Activated CD8-positive, alpha-beta memory T cell treated with anti-CD3 and anti-CD28 coated beads for 36 hours (primary cell): ENCODE data around the gene SYAP1. TPM values are rescaled to one million over a fixed set of nuclear protein-coding genes. Genes with fewer than 3 reads are reported as not detected.
"Not testable (repeated sequence)": the region's sequence is repeated elsewhere in the genome, so short reads cannot be mapped to it uniquely, and the experiment has no call there.

Experiments
- CTCF ChIA-PET: fragments of 350-600 bp; sonication (Branson Sonifier 250); formaldehyde crosslinking; loops from one replicate; lab custom pipeline; 2021; ENCODE audit warnings: antibody characterized with exemption; lab: Charles Lee
- POLR2A ChIA-PET: fragments of 350-600 bp; sonication (Branson Sonifier 250); formaldehyde crosslinking; loops from one replicate; lab custom pipeline; 2021; ENCODE audit warnings: antibody characterized with exemption; lab: Charles Lee
- total RNA-seq, 2 experiments: library from RNA; stranded (reverse); gene quantifications; one replicate each; pipeline ENCODE4 v1.2.3, GENCODE V29; 2021

Gene SYAP1, protein sequence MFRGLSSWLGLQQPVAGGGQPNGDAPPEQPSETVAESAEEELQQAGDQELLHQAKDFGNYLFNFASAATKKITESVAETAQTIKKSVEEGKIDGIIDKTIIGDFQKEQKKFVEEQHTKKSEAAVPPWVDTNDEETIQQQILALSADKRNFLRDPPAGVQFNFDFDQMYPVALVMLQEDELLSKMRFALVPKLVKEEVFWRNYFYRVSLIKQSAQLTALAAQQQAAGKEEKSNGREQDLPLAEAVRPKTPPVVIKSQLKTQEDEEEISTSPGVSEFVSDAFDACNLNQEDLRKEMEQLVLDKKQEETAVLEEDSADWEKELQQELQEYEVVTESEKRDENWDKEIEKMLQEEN
- total RNA-seq, result 10 to 100 TPM; 20.0 to 21.3 TPM

DNA sequence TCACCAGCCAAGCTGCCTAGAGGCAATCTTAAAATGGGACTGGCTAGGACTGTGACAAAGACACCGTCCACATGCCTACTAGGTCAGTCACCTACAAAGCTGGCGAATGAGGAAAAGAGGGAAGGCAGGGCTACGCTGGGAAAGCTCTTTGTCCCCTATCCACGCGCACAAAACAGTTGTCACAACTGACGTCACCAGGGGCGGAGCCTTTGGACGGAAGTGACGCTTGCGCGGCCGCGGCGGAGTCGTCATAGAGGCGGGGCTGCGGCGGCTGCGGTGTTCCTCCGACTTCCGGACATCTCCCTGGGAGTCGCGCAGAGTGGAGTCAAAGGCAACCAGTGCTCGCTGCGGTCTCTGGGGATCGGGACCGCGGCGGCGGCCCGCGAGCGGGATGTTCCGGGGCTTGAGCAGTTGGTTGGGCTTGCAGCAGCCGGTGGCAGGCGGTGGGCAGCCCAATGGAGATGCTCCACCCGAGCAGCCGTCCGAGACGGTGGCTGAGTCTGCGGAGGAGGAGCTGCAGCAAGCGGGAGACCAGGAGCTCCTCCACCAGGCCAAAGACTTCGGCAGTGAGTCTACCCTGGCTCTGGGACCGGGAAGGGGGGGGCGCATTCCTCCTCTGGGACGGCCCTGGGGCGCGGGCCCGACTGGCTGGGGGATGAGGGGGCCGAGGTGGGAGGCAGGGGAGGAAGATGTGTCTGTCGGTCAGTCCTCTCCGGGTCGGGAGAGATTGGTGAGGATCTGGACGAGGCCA is at the start of gene SYAP1:
TSS of gene SYAP1 (plus strand) at position 279 of the 751 bp plus-strand sequence. CDS start at position 392, 113 bp downstream.
- ChIA-PET CTCF (no interaction called here), POLR2A (interaction anchor here (0.7 to 1.0 kb wide), 2 partner anchors 70 to 148 kb away, joined by 4 read pairs; no protein-coding TSS in a partner anchor)

DNA sequence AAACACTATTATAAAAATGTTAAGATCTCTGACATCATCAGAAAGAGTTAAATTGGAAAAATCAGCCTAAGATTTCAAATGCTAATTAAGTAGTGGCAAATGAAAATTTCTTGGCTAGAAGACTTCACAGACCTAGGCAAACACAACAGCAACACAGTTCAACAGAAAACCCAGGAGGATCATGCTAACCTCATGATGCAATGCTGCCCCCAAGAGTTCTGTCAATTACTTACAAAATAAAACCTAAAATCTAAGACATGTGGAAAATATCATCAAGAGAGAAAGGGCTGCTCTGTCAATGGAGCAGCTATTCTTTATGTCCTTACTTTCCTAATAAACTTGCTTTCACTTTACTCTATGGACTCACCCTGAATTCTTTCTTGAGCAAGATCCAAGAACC is 48.4 kb upstream of the SYAP1 start:
- ChIA-PET CTCF (no interaction called here), POLR2A (no interaction called here)

DNA sequence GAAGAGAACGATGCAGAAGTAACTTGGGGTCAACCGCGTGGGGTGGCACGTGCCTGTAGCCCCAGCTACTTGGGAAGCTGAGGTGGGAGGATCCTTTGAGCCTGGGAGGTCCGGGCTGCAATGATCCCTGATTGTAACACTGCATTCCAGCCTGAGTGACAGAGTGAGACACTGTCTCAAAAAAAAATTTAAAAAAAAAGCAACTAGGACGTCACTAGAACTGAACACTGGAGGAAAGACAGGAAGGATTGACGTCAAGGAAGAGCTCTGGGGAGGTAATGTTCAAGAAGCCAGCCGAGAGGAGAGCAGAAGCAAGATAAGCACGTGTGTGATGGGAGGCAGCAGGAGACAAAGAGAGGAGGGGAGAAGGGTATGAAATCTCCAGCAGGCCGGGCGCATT is 40.7 kb upstream of the SYAP1 start:
- POLR2A ChIA-PET, result interaction anchor here (0.7 kb wide), 1 partner anchor 31 kb away, joined by 3 read pairs; no protein-coding TSS in a partner anchor
- CTCF ChIA-PET, result no interaction called here

DNA sequence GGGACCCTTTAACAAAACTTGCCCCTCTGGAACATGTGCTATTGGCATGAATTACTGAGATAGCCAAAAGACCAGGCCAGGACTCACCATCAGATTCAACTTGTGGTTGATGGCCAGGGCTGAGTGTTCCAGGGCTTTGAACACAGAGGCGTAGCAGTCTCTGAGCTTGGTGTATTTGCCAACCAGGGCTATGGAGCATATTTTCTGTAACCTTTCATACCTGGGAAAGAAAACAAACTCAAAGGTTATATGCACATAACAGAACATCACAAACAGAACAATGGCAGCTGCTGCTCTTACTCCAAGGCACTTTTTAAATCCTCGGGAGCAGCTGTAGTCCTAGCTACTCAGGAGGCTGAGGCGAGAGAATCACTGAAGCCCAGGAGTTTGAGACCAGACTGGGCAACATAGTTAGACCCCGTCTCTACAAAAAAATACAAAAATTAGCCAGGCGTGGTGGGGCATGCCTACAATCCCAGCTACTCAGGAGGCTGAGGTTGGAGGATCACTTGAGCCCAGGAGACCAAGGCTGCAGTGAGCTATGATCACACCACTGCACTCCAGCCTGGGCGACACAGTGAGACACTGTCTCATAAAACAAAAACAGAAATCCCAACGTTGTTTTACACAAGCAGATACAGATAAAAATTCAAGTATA is 36.3 kb upstream of the SYAP1 start:
- CTCF ChIA-PET, result no interaction called here
- POLR2A ChIA-PET, result no interaction called here

DNA sequence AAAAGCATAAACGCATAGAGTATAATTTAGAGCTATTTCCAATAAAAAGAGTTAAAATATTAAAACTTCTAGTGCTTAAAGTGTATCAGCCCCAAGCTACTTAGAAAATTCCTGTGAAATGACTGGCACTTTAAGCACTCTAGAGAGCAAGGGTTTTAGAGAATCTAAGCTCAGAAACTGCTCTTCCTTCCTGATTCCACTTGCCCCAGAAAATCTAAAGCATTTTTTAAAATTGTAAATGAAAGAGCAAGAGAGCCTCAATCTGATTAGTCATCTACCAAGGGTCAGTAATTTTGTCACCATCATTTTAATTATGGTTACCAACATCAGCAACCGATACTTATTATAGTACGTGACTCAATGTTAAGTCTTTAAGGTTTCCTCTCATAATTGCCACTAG is 31.9 kb upstream of the SYAP1 start:
- POLR2A ChIA-PET, result no interaction called here

DNA sequence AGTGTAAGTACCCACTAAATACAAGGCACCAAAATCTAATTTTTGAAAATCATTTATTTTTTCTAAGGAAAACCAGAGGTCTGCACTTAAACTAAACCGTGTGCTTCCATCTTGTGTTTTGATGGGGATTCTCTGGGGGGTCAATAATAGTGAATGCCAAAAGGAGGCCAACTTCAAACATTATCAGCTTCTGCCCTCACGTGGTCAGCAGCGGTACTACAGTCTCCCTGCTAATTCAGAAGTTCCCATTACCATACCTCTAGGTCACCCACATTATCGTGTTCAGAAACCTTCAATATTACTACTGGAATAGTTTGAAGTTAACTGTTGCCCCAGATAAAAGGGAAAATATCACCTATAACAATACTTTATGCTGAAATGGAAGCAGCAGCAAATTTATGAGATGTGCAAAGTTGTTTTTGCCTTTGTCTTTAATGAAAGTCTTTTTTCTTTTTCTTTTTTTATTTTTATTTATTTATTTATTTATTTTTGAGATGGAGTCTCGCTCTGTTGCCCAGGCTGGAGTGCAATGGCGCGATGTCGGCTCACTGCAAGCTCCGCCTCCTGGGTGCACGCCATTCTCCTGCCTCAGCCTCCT is 24.2 kb upstream of the SYAP1 start:
- ChIA-PET POLR2A (no interaction called here), CTCF (interaction anchor here (0.6 kb wide), 1 partner anchor 915 kb away, joined by 3 read pairs; no protein-coding TSS in a partner anchor)

More for the DNA sequence above, 31.9 kb upstream of the SYAP1 start:
- CTCF ChIA-PET, result no interaction called here

DNA sequence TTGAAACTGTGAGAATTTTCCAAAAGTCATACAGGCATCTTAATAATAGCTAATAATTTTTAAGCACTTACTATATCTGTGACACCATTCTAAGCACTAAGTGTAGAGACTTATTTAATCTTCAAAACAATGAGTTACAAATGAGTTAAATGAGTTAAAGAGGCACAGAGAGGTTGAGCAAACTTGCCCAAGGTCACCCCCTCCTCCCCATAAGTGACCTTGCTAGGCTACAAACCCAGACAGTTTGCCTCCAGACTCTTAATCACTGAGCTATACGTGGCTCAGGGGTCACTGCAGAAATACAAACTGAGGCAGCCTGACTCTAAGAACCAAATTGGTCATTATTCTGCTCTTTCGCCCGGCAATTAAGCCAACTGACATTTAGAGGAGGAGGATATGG is 22.5 kb upstream of the SYAP1 start:
- ChIA-PET POLR2A (no interaction called here), CTCF (interaction anchor here (0.8 kb wide), 1 partner anchor 445 kb away, joined by 3 read pairs; no protein-coding TSS in a partner anchor)

DNA sequence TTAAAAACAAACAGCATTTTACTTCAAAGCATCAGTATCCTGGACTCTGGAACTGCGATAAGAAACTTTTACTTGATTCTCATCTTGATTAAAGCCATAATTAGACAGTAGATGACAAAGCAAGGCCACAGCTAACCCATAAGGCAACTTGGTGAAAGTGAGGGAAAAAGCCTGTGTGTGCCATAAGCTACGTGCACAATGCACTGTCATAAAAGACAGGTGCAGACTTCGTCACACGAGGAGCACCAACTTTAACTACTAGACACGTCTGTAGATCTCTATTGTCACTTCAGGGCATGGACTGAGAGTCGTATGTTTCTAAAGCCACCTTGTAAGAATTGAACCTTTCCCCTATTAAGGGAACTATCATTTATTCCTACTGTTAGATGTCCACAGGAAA is 20.0 kb upstream of the SYAP1 start:
- ChIA-PET POLR2A (no interaction called here), CTCF (no interaction called here)

DNA sequence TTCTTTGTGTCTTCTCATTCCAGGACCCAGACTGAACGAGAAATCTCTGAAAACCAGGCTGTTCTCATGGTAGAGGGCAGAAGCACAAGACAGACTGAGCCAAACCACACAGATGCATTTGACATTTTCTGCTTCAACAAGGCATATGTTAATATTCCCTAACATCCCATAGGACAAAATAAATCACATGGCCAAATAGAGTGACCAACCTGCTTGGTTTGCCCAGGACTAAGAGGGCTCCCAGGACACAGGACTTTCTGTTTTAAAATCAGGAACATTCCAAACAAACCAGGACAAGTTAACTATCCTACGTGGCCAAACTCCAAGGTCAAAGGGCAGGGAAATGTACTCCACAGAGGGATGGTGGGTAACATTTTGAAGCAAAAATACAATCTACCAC is 18.7 kb upstream of the SYAP1 start:
- ChIA-PET CTCF (no interaction called here), POLR2A (no interaction called here)

DNA sequence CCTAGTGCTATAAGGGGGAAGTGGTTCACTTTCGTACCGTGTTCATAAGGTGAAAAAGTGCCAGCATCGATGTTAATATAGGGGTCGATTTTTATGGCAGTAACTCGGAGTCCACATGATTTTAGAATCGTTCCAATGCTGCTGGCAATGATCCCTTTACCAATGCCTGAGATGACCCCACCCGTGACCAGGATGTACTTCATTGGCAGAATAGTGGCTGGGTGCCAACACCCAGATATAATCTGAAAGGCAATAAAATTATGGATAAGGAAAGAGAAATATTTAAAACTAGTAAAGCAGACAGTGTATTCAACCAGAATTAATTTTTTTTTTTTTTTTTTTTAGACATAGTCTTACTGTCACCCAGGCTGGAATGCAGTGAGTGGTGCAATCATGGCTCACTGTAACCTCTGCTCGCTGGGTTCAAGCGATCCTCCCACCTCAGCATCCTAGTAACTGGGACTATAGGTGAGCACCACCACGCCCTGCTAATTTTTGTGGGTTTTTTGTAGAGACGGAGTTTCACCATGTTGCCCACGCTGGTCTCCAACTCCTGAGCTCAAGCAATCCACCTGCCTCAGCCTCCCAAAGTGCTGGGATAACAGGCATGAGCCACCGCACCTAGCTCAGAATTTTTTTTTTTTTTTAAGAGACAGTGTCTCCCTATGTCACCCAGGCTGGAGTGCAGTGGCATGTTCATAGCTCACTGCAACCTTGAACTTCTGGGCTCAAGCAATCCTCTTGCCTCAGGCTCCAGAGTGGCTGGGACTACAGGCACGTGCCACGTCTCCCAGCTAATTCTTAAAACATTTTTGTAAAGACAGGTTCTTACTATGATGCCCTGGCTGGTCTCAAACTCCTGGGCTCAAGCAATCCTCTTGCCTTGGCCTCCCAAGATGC is 16.5 kb upstream of the SYAP1 start:
- ChIA-PET POLR2A (no interaction called here), CTCF (no interaction called here)

DNA sequence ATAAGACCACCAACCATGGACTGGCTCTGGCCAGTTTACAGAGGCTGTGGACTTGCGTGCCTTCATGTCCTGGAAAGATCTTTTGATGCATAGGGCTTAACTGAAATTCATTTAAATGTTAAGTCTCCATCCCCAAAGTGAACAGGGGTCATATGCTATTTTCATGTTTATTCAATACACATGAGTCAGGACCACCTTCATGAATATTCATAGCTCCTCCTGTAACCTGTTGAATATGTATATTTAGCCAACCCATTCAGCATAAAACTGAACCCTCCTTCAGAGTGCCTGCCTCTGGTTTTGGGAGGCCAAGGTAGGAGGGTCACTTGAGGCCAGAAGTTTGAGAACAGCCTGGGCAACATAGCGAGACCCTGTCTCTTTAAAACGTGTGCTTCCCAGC is 14.0 kb upstream of the SYAP1 start:
- POLR2A ChIA-PET, result no interaction called here
- CTCF ChIA-PET, result no interaction called here

DNA sequence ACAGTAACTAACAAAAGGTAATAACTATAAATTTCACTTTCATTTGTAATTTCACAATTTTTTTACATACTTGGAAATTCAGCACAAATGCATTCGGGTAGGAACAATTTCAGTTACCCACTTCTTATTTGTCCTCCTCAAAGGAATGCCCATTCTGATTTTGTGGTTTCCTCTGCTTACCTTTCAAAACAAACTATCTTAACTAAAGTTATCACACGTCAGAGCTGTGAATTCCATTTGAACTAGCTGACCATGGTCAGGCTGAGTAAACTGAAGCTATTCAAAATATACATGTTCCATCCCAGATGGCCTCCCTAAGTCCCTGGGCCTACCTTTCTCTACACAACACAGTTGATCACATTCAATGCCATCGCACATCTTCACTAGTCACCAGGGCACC is 11.4 kb upstream of the SYAP1 start:
- POLR2A ChIA-PET, result no interaction called here

DNA sequence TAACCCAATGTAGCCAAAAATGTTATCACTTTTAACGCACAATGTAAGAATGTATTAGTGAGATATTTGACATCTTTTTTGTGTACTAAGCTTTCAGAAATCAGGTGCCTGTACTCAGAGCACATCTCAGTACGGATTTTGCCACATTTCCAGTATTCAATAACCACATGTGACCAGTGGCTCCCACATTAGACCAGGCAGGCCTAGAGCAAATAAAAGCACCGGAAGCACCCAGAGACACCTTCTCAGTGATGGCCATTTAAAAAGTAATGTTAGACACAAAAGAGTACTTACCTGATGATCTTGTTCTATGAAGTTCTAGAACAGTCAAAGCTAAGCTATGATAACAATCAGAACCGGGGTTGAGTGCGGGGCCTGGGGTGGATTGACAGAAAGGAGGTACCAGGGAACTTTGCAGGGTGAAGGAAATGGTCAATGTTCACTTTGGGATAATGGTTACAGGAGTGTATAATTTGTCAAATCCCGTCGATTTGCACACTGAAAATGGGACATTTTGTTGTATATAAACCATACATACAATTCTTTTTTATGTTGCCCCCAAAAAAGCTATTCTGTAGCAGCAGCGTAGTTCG is 8.1 kb upstream of the SYAP1 start:
- ChIA-PET POLR2A (no interaction called here), CTCF (no interaction called here)

More for the DNA sequence above, 11.4 kb upstream of the SYAP1 start:
- CTCF ChIA-PET, result no interaction called here

DNA sequence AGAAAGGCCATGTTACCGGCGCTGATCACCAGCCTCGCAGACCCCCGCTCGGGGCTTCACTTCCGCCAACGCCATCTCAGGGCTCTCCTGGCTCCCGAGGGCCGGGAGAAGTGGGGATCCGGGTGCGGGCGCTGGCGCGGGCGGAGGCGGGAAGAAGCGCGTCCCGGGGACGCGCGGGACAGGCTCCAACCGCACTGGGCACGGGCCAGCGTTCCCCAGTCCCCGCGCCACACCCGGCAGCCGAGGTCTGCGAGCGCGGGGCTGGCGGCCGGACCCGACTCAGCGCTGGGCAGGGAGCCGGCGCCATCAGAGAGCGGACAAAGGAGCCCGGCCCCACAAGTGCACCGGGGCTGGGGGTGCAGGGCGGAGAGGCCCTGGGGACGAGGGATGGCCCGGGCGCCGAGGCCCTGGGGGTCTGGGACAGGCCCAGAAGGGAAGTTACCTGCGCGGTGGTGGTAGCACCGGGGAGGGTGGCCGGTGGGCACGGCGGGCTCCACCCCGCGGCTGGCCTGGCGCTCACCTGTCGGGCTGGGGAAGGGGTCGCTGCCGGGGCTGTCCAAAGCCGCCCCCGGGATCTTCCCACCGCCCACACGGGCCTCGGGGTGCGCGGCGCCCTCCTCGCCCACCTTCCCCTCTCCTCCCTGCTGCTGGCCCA is 7.4 kb upstream of the SYAP1 start:
- ChIA-PET CTCF (no interaction called here), POLR2A (no interaction called here)

DNA sequence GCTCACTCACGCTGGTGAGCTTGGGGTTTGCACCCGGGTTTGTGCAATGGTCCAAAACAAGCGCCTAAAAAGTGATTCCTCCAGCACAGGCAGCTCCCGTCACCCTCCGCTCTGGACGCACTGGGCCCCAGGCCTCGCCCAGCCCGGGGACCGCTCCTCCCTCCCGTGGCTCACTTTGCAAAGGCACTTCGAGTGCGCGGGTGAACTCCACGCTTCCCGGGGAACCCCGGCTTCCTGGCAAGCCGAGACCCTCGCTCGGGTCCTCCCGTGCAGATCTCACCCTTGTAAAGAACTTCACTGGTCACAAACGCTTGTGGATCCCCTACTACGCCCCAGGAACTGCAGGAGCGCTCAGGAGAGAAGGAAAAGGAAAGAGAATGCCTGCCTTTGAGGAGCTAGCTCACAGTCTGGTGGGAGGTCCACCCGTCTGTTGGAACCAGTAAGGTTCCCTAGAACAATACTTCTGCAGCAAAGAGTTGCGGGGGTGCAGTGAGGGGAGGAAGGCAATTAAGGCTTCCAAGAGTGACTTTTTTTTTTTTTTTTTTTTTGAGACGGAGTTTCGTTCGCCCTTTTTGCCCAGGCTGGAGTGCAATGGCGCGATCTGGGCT is 6.8 kb upstream of the SYAP1 start, which contains the start of gene CTPS2:
TSS of gene CTPS2 (minus strand) at position 122 of the 608 bp plus-strand sequence. CDS start 9,767 bp downstream, outside the sequence.
- ChIA-PET POLR2A (no interaction called here), CTCF (no interaction called here)

DNA sequence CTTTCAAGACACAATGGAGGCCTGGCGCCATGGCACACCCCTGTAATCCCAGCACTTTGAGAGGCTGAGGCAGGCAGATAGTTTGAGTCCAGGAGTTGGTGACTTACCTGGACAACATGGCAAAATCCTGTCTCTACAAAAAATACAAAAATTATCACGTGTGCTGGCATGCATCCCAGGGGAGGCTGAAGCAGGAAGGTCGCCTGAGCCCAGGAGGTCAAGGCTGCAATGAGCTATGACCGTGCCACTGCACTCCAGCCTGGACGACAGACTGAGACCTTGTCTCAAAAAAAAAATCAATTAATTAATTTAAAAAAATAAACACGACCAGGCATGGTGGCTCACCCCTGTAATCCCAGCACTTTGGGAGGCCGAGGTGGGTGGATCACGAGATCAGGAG is 4.9 kb upstream of the SYAP1 start:
- ChIA-PET CTCF (no interaction called here), POLR2A (no interaction called here)

DNA sequence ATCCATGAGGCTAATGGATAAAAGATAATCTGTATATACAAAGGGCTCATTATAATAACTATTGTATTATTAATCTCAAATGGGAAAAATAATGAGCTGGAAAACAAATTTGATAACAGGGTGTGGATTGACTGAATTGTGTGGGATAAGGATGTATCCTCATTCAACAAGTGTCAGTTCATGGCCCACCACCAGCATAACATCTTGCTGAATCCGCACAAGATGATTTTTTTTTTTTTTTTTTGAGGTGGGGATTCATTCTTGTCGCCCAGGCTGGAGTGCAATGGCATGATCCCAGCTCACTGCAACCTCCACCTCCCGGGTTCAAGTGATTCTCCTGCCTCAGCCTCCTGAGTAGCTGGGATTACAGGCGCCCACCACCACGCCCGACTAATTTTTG is 3.8 kb upstream of the SYAP1 start:
- POLR2A ChIA-PET, CTCF ChIA-PET: not testable (repeated sequence)
